B cell (primary cell): ENCODE results near the gene SEZ6L. TPM values are rescaled to one million over a fixed set of nuclear protein-coding genes. Genes with fewer than 3 reads are reported as not detected.

Experiments
- ATAC-seq: fragments of 200-7000 bp; cut with Tn5 transposase; one replicate; pipeline ENCODE4 v1.10.0; 2021; ENCODE audit warnings: low read depth, mild to moderate bottlenecking, moderate number of reproducible peaks, moderate library complexity
- CTCF ChIA-PET: fragments of 350-600 bp; sonication (Branson Sonifier 250); formaldehyde crosslinking; loops from one replicate; lab custom pipeline; 2021; ENCODE audit warnings: antibody characterized with exemption, inconsistent platforms; lab: Charles Lee
- POLR2A ChIA-PET: fragments of 350-600 bp; sonication (Branson Sonifier 250); formaldehyde crosslinking; loops from one replicate; lab custom pipeline; 2021; ENCODE audit warnings: antibody characterized with exemption; lab: Charles Lee
- DNase-seq: peaks from one replicate; pipeline ENCODE4 v3.0.0; 2013
- H2AFZ ChIP-seq: 2 replicates; pipeline ENCODE4 v1.6.1; 2012; ENCODE audit warnings: mild to moderate bottlenecking, low read depth, low read length; ENCODE audit not compliant: insufficient read depth, poor library complexity, severe bottlenecking
- H3K27ac ChIP-seq, 2 donors: 1 replicate in 1 of 2; 2 replicates in 1 of 2; pipeline ENCODE4 v1.5.1; 2012 to 2013; ENCODE audit warnings: low read length in 2 of 2, mild to moderate bottlenecking in 2 of 2, moderate library complexity in 1 of 2
- H3K27me3 ChIP-seq, 4 experiments: fragments of 200-600 bp in 1 of 4; sonication (generic) in 1 of 4; replicated peaks in 1 of 4; 1 replicate in 2 of 4; 2 replicates in 2 of 4; pipeline versions ENCODE4 v1.6.1 to v1.7.0; 2013 to 2016; ENCODE audit warnings: low read length in 3 of 4, mild to moderate bottlenecking in 2 of 4, mixed read lengths in 1 of 4, moderate library complexity in 1 of 4; ENCODE audit not compliant: insufficient read depth in 4 of 4, control insufficient read depth in 3 of 4; ENCODE audit errors: control extremely low read depth in 1 of 4
- H3K36me3 ChIP-seq, 2 experiments: replicated peaks in 1 of 2; 1 replicate in 1 of 2; 2 replicates in 1 of 2; pipeline versions ENCODE4 v1.6.1 to v1.7.1; 2013; ENCODE audit warnings: low read length in 1 of 2; ENCODE audit not compliant: insufficient read depth in 2 of 2, control insufficient read depth in 1 of 2; ENCODE audit errors: control extremely low read depth in 1 of 2, extremely low read depth in 1 of 2
- H3K4me1 ChIP-seq, 2 donors: fragments of 200-600 bp in 1 of 2; sonication (generic) in 1 of 2; 1 replicate in 1 of 2; 2 replicates in 1 of 2; pipeline versions ENCODE4 v1.5.1 to v1.6.1; 2013 to 2017; ENCODE audit warnings: low read length in 2 of 2; ENCODE audit not compliant: control insufficient read depth in 2 of 2, insufficient read depth in 2 of 2
- H3K4me2 ChIP-seq: replicated peaks from 2 replicates; pipeline ENCODE3; 2012; ENCODE audit warnings: mild to moderate bottlenecking, low read depth, low read length; ENCODE audit not compliant: poor library complexity, severe bottlenecking
- H3K4me3 ChIP-seq, 5 experiments: fragments of 200-600 bp in 1 of 5; sonication (generic) in 1 of 5; 1 replicate in 3 of 5; 2 replicates in 2 of 5; pipeline versions ENCODE4 v1.5.1 to v1.7.0; 2011 to 2016; ENCODE audit warnings: low read length in 4 of 5, mild to moderate bottlenecking in 4 of 5, low read depth in 2 of 5, control low read depth in 1 of 5, moderate library complexity in 1 of 5; ENCODE audit not compliant: insufficient read depth in 1 of 5; ENCODE audit errors: control extremely low read depth in 1 of 5, extremely low read depth in 1 of 5
- H3K79me2 ChIP-seq: fragments of 200-600 bp; sonication (generic); one replicate; pipeline ENCODE4 v1.6.0; 2016; ENCODE audit warnings: low read length; ENCODE audit not compliant: control insufficient read depth, insufficient read depth
- H3K9ac ChIP-seq: fragments of 200-600 bp; sonication (generic); 2 replicates; pipeline ENCODE4 v1.6.1; 2017; ENCODE audit warnings: mild to moderate bottlenecking, low read length, moderate library complexity
- H3K9me3 ChIP-seq, 3 donors: one replicate each; pipeline versions ENCODE4 v1.6.1 to v1.7.1; 2013; ENCODE audit warnings: low read length in 2 of 3; ENCODE audit not compliant: control insufficient read depth in 2 of 3, insufficient read depth in 1 of 3; ENCODE audit errors: control extremely low read depth in 1 of 3
- H4K20me1 ChIP-seq: 2 replicates; pipeline ENCODE4 v1.6.0; 2012; ENCODE audit warnings: mild to moderate bottlenecking, low read length; ENCODE audit not compliant: insufficient read depth, control insufficient read depth, poor library complexity, severe bottlenecking
- H3K27ac Mint-ChIP-seq: one replicate; pipeline ENCODE4 v1.8.0; 2021; ENCODE audit warnings: mixed read lengths
- H3K27me3 Mint-ChIP-seq: one replicate; pipeline ENCODE4 v1.8.0; 2021; ENCODE audit warnings: mixed read lengths
- H3K4me1 Mint-ChIP-seq: one replicate; pipeline ENCODE4 v1.8.0; 2021; ENCODE audit warnings: mixed read lengths
- H3K4me3 Mint-ChIP-seq: one replicate; pipeline ENCODE4 v1.8.0; 2021; ENCODE audit warnings: mixed read lengths
- H3K9me3 Mint-ChIP-seq: one replicate; pipeline ENCODE4 v1.8.0; 2022; ENCODE audit warnings: mixed read lengths; ENCODE audit not compliant: insufficient read depth
- CTCF ChIP-seq: fragments of 200-600 bp; IDR thresholded peaks from one replicate; pipeline ENCODE4 v1.8.0; 2022; ENCODE audit warnings: antibody characterized with exemption, mild to moderate bottlenecking
- EZH2 ChIP-seq: IDR thresholded peaks from 2 replicates; pipeline ENCODE4 v1.6.1; 2012; ENCODE audit warnings: borderline replicate concordance, low read depth, mild to moderate bottlenecking, moderate library complexity, low read length; ENCODE audit not compliant: insufficient read depth, poor library complexity, severe bottlenecking
- WGBS: methylation state at CpG from one replicate; pipeline ENCODE4 v1.1.5; 2013; ENCODE audit warnings: missing lambda C conversion rate; ENCODE audit not compliant: insufficient coverage; 5-methylcytosine and 5-hydroxymethylcytosine counted together
- intact Hi-C: fragments of 100-400 bp; cut with micrococcal nuclease; formaldehyde crosslinking; loops from one replicate; pipeline ENCODE4 v1.10.0; 2022
- polyA plus RNA-seq: library from polyadenylated mRNA; depleted of rRNA; stranded (reverse); fragments of >200 nt; gene quantifications from 2 replicates; pipeline ENCODE4 v1.2.3, GENCODE V29; 2012
- total RNA-seq, 2 donors: library from RNA; stranded (reverse); fragments of 120-200 nt in 1 of 2; gene quantifications; 1 replicate in 1 of 2; 2 replicates in 1 of 2; pipeline versions ENCODE4 v1.2.3 to v1.2.4, GENCODE V29; 2013 to 2022

SEZ6L gene
- total and polyA plus RNA-seq, 2 donors (not counting 1 experiment from before 2014, with no cell fraction given): 0.04 TPM; not detected in 1

- TF ChIP-seq CTCF (no peak), EZH2 (no peak)
- no peaks in the 10 kb centered on the region for H3K4me1 ChIP-seq
- H3K9ac ChIP-seq: no peak overlapping the region
- H3K4me3 ChIP-seq: no peak overlapping the region
- H3K27me3 Mint-ChIP-seq: peaks cover 36% of the 10 kb centered on the region
- H3K27me3 ChIP-seq: peaks cover 0 to 4% (median 0%) of the 10 kb centered on the region in 4 experiments
- no peaks in the 10 kb centered on the region for H3K36me3 ChIP-seq
- H3K4me3 Mint-ChIP-seq: no peak overlapping the region
- no peak overlapping the region for H3K27ac ChIP-seq
- DNase-seq: no peak
- ATAC-seq: no peak
- intact Hi-C loops: no loop called here
- ChIA-PET CTCF (no interaction called here), POLR2A (no interaction called here)
- WGBS: 21% methylated on average over 4 of the region's 4 CpGs
- H2AFZ ChIP-seq: no peak overlapping the region
- no peaks in the 10 kb centered on the region for H3K4me1 Mint-ChIP-seq
- no peaks in the 10 kb centered on the region for H3K9me3 ChIP-seq
- H3K9me3 Mint-ChIP-seq: peaks cover 3% of the 10 kb centered on the region
- H4K20me1 ChIP-seq: no peaks in the 10 kb centered on the region
- no peak overlapping the region for H3K4me2 ChIP-seq
- no peaks in the 10 kb centered on the region for H3K79me2 ChIP-seq
- H3K27ac Mint-ChIP-seq: no peak overlapping the region
Observed at GRCh38 chr22:26239581-26239980, 70.3 kb downstream of the SEZ6L start.

GRCh38 chr22:26241361-26241760 is 72.1 kb downstream of the SEZ6L start:
- Histone ChIP-seq H3K4me1 (no peaks in the 10 kb centered on the region), H3K4me2 (no peak overlapping the region), H3K79me2 (no peaks in the 10 kb centered on the region), H3K9ac (no peak overlapping the region), H3K36me3 (no peaks in the 10 kb centered on the region), H2AFZ (no peak overlapping the region), H3K4me3 (no peak overlapping the region), H4K20me1 (no peaks in the 10 kb centered on the region), H3K27me3 (no peaks in the 10 kb centered on the region), H3K9me3 (no peaks in the 10 kb centered on the region), H3K27ac (no peak overlapping the region)
- Mint-ChIP-seq H3K9me3 (peaks cover 3% of the 10 kb centered on the region), H3K27ac (no peak overlapping the region), H3K4me1 (no peaks in the 10 kb centered on the region), H3K27me3 (peaks cover 31% of the 10 kb centered on the region), H3K4me3 (no peak overlapping the region)
- intact Hi-C loops: no loop called here
- ATAC-seq: no peak
- ChIA-PET CTCF (no interaction called here), POLR2A (no interaction called here)
- DNase-seq: no peak
- TF ChIP-seq EZH2 (no peak), CTCF (no peak)
- WGBS: 75% methylated on average over 4 of the region's 8 CpGs
